Activated CD4-positive, CD25-positive, alpha-beta regulatory T cell treated with anti-CD3 and anti-CD28 coated beads, Interleukin-2, amount 50 U/mL, for 72 hours (primary cell): Measurements from ENCODE around the gene MAVS.

ENCODE experiments used
- DNase-seq: peaks from one replicate; pipeline ENCODE4 v3.0.0; 2021

Gene MAVS

DNA sequence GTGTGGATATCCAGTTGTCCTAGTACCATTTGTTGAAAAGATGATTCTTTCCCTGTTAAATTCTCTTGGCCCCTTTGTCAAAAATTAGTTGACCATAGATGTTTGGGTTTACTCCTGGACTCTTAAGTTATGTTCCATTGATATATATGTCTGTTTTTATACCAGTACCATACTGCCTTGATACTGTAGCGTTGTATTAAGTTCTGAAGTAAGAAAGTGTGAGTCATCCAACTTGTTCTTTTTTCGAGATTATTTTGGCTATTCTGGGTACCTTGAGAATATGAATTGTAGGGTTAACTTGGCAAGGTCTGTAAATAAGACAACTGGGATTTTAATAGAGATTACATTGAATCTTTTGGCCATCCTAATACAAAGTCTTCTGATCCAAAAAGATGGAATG lies 69.1 kb downstream of the MAVS start:
- DNase-seq = no peak

DNA sequence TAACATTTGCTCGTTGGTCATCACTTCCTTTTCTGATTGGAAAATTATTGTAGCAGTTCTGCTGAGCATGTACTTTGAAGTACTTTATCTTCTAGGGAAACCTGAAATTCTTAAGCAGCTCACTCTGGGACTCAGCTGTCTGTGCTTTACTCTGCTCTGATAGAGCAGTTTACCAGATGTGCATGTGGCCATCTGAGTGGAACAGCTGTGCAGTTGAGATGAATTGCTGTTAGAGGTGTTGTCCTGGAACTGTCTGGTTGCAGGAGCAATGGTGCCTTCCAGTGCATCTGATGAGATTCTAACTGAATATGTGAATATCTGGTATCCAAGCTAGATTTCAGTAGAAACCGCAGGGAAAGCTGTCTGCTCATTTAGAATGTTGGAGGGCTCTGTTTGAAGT lies 69.7 kb downstream of the MAVS start:
- no peak for DNase-seq

DNA sequence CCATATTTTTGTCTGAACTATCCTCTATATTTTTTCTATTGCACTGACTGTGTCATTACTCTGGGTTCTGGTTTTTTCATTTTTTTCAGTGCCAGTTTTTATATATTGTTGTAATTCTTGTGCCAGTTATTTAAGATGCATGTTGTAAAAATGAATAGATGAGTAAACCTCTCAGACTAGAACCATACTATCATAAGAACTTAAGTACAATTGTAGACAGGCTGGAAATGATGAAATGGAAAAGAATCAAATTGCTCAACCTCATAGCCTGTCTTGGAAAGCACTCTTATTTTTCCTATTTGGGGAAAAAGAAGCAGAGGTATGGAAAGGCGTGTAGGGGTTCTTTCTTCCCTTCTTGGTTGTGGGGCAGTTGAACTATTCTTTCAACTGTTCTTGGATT lies 72.7 kb downstream of the MAVS start:
- no peak for DNase-seq

DNA sequence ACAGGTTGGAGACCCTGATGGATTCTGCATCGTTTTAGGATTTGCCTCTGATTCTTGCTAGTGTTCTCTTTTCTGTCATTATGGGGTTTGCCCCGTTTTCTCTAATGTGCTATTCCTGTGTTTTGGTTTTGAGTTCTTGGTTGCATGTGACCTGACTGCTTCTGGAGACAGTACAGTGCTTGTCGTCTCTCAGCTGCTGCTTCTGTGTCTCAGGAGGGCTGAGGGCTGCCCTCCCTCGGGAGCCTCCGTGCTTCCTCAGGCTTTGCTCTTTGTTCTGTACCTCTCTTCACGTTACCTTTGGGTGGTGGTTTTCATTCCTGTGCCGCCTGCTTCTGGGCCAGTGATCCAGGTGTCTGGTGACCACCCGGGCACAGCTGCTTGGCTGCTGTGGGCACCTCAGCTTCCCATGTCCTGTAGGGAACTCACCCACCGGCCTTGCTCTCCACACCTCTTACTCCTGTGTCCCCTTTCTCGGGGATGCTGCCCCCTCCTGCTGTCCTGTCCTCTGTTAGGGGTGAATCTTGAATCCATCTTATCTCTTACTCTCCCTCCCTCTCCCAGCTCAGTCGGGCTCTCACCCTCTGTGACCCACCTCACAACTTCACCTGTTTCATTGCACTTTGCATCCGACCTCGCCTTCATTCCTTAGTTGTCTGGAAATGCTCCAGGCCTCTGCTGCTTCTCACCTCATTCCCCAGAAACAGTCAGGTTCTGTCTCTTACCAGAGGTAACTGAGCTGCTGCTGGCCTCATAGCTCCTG lies 75.8 kb downstream of the MAVS start:
- DNase-seq = no peak

DNA sequence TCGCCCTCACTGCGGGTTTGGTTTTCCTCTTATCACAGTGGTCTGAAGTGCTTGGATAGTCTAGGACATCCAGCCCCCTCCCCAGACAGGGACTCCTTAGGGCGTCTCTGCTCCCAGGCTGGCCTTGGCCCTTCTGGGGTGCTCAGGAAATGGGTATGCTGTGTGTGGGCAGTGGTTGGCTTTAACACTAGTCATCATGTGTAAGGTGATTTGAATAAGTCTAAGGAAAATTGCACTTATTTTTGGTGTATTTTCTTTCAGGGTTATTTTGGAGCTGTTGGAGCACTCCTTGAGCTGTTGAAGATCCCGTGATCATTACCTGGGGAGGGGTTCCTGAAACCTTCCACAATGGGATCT lies 76.3 kb downstream of the MAVS start:
- DNase-seq = no peak

DNA sequence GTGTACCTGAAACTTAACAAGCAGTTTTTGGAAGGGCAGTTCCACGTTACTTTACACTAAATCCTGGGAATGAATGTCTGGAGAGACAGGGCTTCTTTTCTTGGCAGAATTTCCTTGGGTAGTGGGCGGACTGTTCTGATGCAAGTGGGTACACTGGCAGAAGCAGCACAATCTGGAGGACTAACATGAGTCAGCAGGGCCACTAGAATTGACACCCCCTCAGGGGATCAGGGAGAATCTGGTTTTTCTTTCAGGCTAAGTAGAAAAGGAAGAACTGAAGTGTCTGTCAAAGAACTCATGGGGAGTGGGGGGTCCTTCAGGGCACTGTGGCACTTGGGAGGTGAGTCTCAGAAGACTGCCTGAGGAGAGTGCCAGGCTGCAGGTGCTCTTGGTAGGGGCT lies 77.2 kb downstream of the MAVS start:
- no peak for DNase-seq

DNA sequence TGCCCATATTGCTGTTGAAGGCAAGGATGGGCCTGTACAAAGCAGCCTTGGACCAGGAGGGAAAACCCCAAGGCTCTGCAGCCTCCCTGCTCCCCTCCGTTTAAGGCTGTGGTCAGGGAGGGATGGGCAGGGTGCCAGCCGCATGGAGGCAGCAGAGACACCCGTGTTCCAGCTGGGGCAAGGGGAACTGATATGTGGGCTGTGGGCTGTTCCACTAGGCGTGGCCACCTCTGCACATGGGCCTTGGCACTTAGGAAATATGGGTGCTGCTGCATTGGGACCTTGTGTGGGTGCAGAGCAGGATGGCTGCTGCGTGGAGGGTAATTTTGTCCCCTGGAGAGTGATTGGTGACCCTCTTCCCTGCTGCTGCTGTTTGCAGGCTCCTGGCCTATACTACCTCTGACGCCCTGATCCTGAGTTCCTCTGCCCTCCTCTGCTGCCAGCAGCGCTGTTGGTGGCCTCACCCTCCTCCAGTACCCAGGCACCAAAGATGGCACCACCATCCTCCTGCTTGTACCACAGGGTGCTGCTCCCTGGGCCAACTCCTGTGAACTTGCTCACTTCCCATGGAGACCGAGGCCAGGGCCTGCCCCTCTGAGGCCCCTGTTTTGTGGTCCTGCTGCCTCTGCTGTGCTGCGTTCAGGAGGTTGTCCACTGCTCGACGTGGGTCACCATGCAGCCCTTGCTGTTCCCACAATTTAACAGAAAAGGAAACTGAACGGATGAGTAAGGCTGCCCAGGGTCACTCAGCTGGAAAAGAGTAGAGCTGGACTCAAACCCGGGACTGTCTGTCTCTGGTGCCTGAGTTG lies 77.9 kb downstream of the MAVS start:
- no peak for DNase-seq

DNA sequence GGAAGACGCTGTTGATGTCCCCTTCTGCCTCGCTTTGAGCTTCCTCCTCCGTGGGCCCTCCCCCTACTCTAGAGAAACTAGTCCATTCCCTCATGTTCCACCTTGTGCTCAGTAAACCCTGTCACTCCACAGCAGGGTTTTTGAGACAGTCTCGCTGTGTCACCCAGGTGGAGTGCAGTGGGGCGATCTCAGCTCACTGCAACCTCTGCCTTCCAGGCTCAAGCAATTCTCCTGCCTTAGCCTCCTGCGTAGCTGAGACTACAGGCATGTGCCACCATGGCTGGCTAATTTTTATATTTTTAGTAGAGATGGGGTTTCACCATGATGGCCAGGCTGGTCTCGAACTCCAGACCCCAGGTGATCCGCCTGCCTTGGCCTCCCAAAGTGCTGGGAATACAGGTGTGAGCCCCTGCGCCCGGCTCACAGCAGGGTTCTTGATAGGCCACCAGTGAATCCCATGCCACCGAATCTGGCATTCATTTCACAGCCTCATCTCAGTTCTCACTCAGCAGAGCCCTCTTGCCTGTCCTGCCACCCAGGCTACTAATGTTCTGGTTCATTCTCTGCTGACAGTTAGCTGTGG lies 78.6 kb downstream of the MAVS start:
- no peak for DNase-seq
